B cell (primary cell): ENCODE results near the gene CPED1. TPM values are rescaled to one million over a fixed set of nuclear protein-coding genes. Genes with fewer than 3 reads are reported as not detected.

Experiments
- ATAC-seq: fragments of 200-7000 bp; cut with Tn5 transposase; one replicate; pipeline ENCODE4 v1.10.0; 2021; ENCODE audit warnings: low read depth, mild to moderate bottlenecking, moderate number of reproducible peaks, moderate library complexity
- CTCF ChIA-PET: fragments of 350-600 bp; sonication (Branson Sonifier 250); formaldehyde crosslinking; loops from one replicate; lab custom pipeline; 2021; ENCODE audit warnings: antibody characterized with exemption, inconsistent platforms; lab: Charles Lee
- POLR2A ChIA-PET: fragments of 350-600 bp; sonication (Branson Sonifier 250); formaldehyde crosslinking; loops from one replicate; lab custom pipeline; 2021; ENCODE audit warnings: antibody characterized with exemption; lab: Charles Lee
- DNase-seq: peaks from one replicate; pipeline ENCODE4 v3.0.0; 2013
- H2AFZ ChIP-seq: 2 replicates; pipeline ENCODE4 v1.6.1; 2012; ENCODE audit warnings: mild to moderate bottlenecking, low read depth, low read length; ENCODE audit not compliant: insufficient read depth, poor library complexity, severe bottlenecking
- H3K27ac ChIP-seq, 2 donors: 1 replicate in 1 of 2; 2 replicates in 1 of 2; pipeline ENCODE4 v1.5.1; 2012 to 2013; ENCODE audit warnings: low read length in 2 of 2, mild to moderate bottlenecking in 2 of 2, moderate library complexity in 1 of 2
- H3K27me3 ChIP-seq, 4 experiments: fragments of 200-600 bp in 1 of 4; sonication (generic) in 1 of 4; replicated peaks in 1 of 4; 1 replicate in 2 of 4; 2 replicates in 2 of 4; pipeline versions ENCODE4 v1.6.1 to v1.7.0; 2013 to 2016; ENCODE audit warnings: low read length in 3 of 4, mild to moderate bottlenecking in 2 of 4, mixed read lengths in 1 of 4, moderate library complexity in 1 of 4; ENCODE audit not compliant: insufficient read depth in 4 of 4, control insufficient read depth in 3 of 4; ENCODE audit errors: control extremely low read depth in 1 of 4
- H3K36me3 ChIP-seq, 2 experiments: replicated peaks in 1 of 2; 1 replicate in 1 of 2; 2 replicates in 1 of 2; pipeline versions ENCODE4 v1.6.1 to v1.7.1; 2013; ENCODE audit warnings: low read length in 1 of 2; ENCODE audit not compliant: insufficient read depth in 2 of 2, control insufficient read depth in 1 of 2; ENCODE audit errors: control extremely low read depth in 1 of 2, extremely low read depth in 1 of 2
- H3K4me1 ChIP-seq, 2 donors: fragments of 200-600 bp in 1 of 2; sonication (generic) in 1 of 2; 1 replicate in 1 of 2; 2 replicates in 1 of 2; pipeline versions ENCODE4 v1.5.1 to v1.6.1; 2013 to 2017; ENCODE audit warnings: low read length in 2 of 2; ENCODE audit not compliant: control insufficient read depth in 2 of 2, insufficient read depth in 2 of 2
- H3K4me2 ChIP-seq: replicated peaks from 2 replicates; pipeline ENCODE3; 2012; ENCODE audit warnings: mild to moderate bottlenecking, low read depth, low read length; ENCODE audit not compliant: poor library complexity, severe bottlenecking
- H3K4me3 ChIP-seq, 5 experiments: fragments of 200-600 bp in 1 of 5; sonication (generic) in 1 of 5; 1 replicate in 3 of 5; 2 replicates in 2 of 5; pipeline versions ENCODE4 v1.5.1 to v1.7.0; 2011 to 2016; ENCODE audit warnings: low read length in 4 of 5, mild to moderate bottlenecking in 4 of 5, low read depth in 2 of 5, control low read depth in 1 of 5, moderate library complexity in 1 of 5; ENCODE audit not compliant: insufficient read depth in 1 of 5; ENCODE audit errors: control extremely low read depth in 1 of 5, extremely low read depth in 1 of 5
- H3K79me2 ChIP-seq: fragments of 200-600 bp; sonication (generic); one replicate; pipeline ENCODE4 v1.6.0; 2016; ENCODE audit warnings: low read length; ENCODE audit not compliant: control insufficient read depth, insufficient read depth
- H3K9ac ChIP-seq: fragments of 200-600 bp; sonication (generic); 2 replicates; pipeline ENCODE4 v1.6.1; 2017; ENCODE audit warnings: mild to moderate bottlenecking, low read length, moderate library complexity
- H3K9me3 ChIP-seq, 3 donors: one replicate each; pipeline versions ENCODE4 v1.6.1 to v1.7.1; 2013; ENCODE audit warnings: low read length in 2 of 3; ENCODE audit not compliant: control insufficient read depth in 2 of 3, insufficient read depth in 1 of 3; ENCODE audit errors: control extremely low read depth in 1 of 3
- H4K20me1 ChIP-seq: 2 replicates; pipeline ENCODE4 v1.6.0; 2012; ENCODE audit warnings: mild to moderate bottlenecking, low read length; ENCODE audit not compliant: insufficient read depth, control insufficient read depth, poor library complexity, severe bottlenecking
- H3K27ac Mint-ChIP-seq: one replicate; pipeline ENCODE4 v1.8.0; 2021; ENCODE audit warnings: mixed read lengths
- H3K27me3 Mint-ChIP-seq: one replicate; pipeline ENCODE4 v1.8.0; 2021; ENCODE audit warnings: mixed read lengths
- H3K4me1 Mint-ChIP-seq: one replicate; pipeline ENCODE4 v1.8.0; 2021; ENCODE audit warnings: mixed read lengths
- H3K4me3 Mint-ChIP-seq: one replicate; pipeline ENCODE4 v1.8.0; 2021; ENCODE audit warnings: mixed read lengths
- H3K9me3 Mint-ChIP-seq: one replicate; pipeline ENCODE4 v1.8.0; 2022; ENCODE audit warnings: mixed read lengths; ENCODE audit not compliant: insufficient read depth
- EZH2 ChIP-seq: IDR thresholded peaks from 2 replicates; pipeline ENCODE4 v1.6.1; 2012; ENCODE audit warnings: borderline replicate concordance, low read depth, mild to moderate bottlenecking, moderate library complexity, low read length; ENCODE audit not compliant: insufficient read depth, poor library complexity, severe bottlenecking
- WGBS: methylation state at CpG from one replicate; pipeline ENCODE4 v1.1.5; 2013; ENCODE audit warnings: missing lambda C conversion rate; ENCODE audit not compliant: insufficient coverage; 5-methylcytosine and 5-hydroxymethylcytosine counted together
- intact Hi-C: fragments of 100-400 bp; cut with micrococcal nuclease; formaldehyde crosslinking; loops from one replicate; pipeline ENCODE4 v1.10.0; 2022
- polyA plus RNA-seq: library from polyadenylated mRNA; depleted of rRNA; stranded (reverse); fragments of >200 nt; gene quantifications from 2 replicates; pipeline ENCODE4 v1.2.3, GENCODE V29; 2012
- total RNA-seq, 2 donors: library from RNA; stranded (reverse); fragments of 120-200 nt in 1 of 2; gene quantifications; 1 replicate in 1 of 2; 2 replicates in 1 of 2; pipeline versions ENCODE4 v1.2.3 to v1.2.4, GENCODE V29; 2013 to 2022
- TF ChIP-seq, protein P1 (sequence below): fragments of 200-600 bp; IDR thresholded peaks from one replicate; pipeline ENCODE4 v1.8.0; 2022; ENCODE audit warnings: antibody characterized with exemption, mild to moderate bottlenecking

The CPED1 gene
- total and polyA plus RNA-seq, 2 donors (not counting 1 experiment from before 2014, with no cell fraction given), result 0.44 to 3.8 TPM

DNA sequence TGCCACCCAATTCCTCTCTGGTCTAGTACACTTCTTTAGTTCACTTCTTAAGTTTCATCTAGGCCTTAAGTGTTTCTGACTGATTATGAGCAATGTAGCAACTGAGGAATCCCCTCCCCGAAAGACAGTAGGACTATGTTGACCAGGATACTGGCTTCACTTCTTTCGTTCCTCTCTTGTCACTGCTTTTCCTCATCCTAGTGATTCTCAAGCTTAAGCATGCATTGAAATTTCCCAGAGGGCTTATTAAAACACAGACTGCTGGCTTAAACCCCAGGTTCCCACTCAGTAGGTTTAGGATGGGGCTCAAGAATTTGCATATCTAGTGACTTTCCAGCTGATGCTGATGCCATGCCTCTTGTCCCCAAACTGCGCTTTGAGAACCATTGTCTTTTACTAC is 175.7 kb downstream of the CPED1 start:
- Histone ChIP-seq H4K20me1 (no peaks in the 10 kb centered on the region), H2AFZ (peak overlapping the region; percentile 29), H3K9ac (no peak overlapping the region), H3K9me3 (peaks cover 0 to 6% (median 0%) of the 10 kb centered on the region in 3 donors), H3K36me3 (no peaks in the 10 kb centered on the region), H3K27me3 (no peaks in the 10 kb centered on the region), H3K79me2 (no peaks in the 10 kb centered on the region), H3K27ac (peak overlapping the region in 1 of 2 donors; percentile 1), H3K4me1 (peaks cover 27 to 35% of the 10 kb centered on the region in 2 donors), H3K4me2 (peak overlapping the region; percentile 28), H3K4me3 (no peak overlapping the region)
- ChIA-PET CTCF (interaction anchor here (0.9 to 5.3 kb wide), 13 partner anchors 12 to 383 kb away, joined by 3 to 24 read pairs (median 5); partner anchors contain the start of genes FAM3C and WNT16), POLR2A (no interaction called here)
- ATAC-seq (no peak), DNase-seq (no peak)
- H3K4me1 Mint-ChIP-seq, result peaks cover 42% of the 10 kb centered on the region
- 100% methylated on average over 2 of the region's 3 CpGs for WGBS
- H3K27me3 Mint-ChIP-seq, result no peaks in the 10 kb centered on the region
- no peak overlapping the region for H3K4me3 Mint-ChIP-seq
- TF ChIP-seq, protein P1, sequence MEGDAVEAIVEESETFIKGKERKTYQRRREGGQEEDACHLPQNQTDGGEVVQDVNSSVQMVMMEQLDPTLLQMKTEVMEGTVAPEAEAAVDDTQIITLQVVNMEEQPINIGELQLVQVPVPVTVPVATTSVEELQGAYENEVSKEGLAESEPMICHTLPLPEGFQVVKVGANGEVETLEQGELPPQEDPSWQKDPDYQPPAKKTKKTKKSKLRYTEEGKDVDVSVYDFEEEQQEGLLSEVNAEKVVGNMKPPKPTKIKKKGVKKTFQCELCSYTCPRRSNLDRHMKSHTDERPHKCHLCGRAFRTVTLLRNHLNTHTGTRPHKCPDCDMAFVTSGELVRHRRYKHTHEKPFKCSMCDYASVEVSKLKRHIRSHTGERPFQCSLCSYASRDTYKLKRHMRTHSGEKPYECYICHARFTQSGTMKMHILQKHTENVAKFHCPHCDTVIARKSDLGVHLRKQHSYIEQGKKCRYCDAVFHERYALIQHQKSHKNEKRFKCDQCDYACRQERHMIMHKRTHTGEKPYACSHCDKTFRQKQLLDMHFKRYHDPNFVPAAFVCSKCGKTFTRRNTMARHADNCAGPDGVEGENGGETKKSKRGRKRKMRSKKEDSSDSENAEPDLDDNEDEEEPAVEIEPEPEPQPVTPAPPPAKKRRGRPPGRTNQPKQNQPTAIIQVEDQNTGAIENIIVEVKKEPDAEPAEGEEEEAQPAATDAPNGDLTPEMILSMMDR, result no peak
- TF ChIP-seq EZH2, result no peak
- intact Hi-C loops, result loop anchor here (2.0 kb wide), 1 partner anchor 15 kb away; no protein-coding TSS in a partner anchor
- H3K9me3 Mint-ChIP-seq, result no peaks in the 10 kb centered on the region
- peak overlapping the region; percentile 81 for H3K27ac Mint-ChIP-seq

GRCh38 chr7:121166916-121167315 is 178.4 kb downstream of the CPED1 start:
- Histone ChIP-seq H3K4me2 (peak overlapping the region; percentile 13), H3K9ac (no peak overlapping the region), H3K4me3 (no peak overlapping the region), H3K79me2 (no peaks in the 10 kb centered on the region), H3K27ac (peak overlapping the region in 1 of 2 donors; percentile 16), H3K4me1 (peaks cover 32 to 40% of the 10 kb centered on the region in 2 donors), H2AFZ (peak overlapping the region; percentile 52), H3K27me3 (no peaks in the 10 kb centered on the region), H4K20me1 (no peaks in the 10 kb centered on the region), H3K36me3 (no peaks in the 10 kb centered on the region), H3K9me3 (peaks cover 0 to 6% (median 0%) of the 10 kb centered on the region in 3 donors)
- ATAC-seq, result peak; percentile 14
- intact Hi-C loops, result no loop called here
- no peak for DNase-seq
- POLR2A ChIA-PET, result no interaction called here
- TF ChIP-seq, protein P1, result no peak
- no peak for TF ChIP-seq EZH2
- Mint-ChIP-seq H3K4me3 (no peak overlapping the region), H3K27me3 (no peaks in the 10 kb centered on the region), H3K9me3 (no peaks in the 10 kb centered on the region), H3K4me1 (peaks cover 49% of the 10 kb centered on the region), H3K27ac (peak overlapping the region; percentile 32)
- CTCF ChIA-PET, result interaction anchor here (0.8 to 5.3 kb wide), 3 partner anchors 163 to 200 kb away, joined by 3 to 24 read pairs (median 8); partner anchors contain the start of gene WNT16
- 56% methylated on average over 3 of the region's 3 CpGs for WGBS
